Measurements from ENCODE around the gene BMP8A.
"Not testable (repeated sequence)": the region's sequence is repeated elsewhere in the genome, so short reads cannot be mapped to it uniquely, and the experiment has no call there.

The BMP8A gene

GRCh38 chr1:39466413-39467107 lies 24.9 kb upstream of the BMP8A start:
- peaks cover 19% of the 10 kb centered on the region for H3K36me3 ChIP-seq (ENCODE audit: control insufficient read depth, insufficient read depth, low read length)
- DNase-seq (ENCODE audit: extremely low read depth, insufficient read length) = no peak

GRCh38 chr1:39467108-39467720 lies 24.2 kb upstream of the BMP8A start:
- H3K4me3 ChIP-seq (replicated peaks; ENCODE audit: low read depth, low read length); H3K27me3 ChIP-seq (replicated peaks; ENCODE audit: control insufficient read depth, insufficient read depth, low read length); DNase-seq (ENCODE audit: extremely low read depth, insufficient read length): not testable (repeated sequence)
- peaks cover 18% of the 10 kb centered on the region for H3K36me3 ChIP-seq (ENCODE audit: control insufficient read depth, insufficient read depth, low read length)

More at GRCh38 chr1:39466413-39467107, 24.9 kb upstream of the BMP8A start:
- no peak overlapping the region for H3K4me3 ChIP-seq (replicated peaks; ENCODE audit: low read depth, low read length)
- TF ChIP-seq CTCF (IDR thresholded peaks at IDR 0.05; ENCODE audit: insufficient read depth, low read length, poor library complexity, severe bottlenecking) = no peak
- no peaks in the 10 kb centered on the region for H3K27me3 ChIP-seq (replicated peaks; ENCODE audit: control insufficient read depth, insufficient read depth, low read length)

GRCh38 chr1:39469150-39469549 lies 22.3 kb upstream of the BMP8A start:
- Histone ChIP-seq H3K27me3 (replicated peaks; ENCODE audit: control insufficient read depth, insufficient read depth, low read length) (no peaks in the 10 kb centered on the region), H3K36me3 (ENCODE audit: control insufficient read depth, insufficient read depth, low read length) (peaks cover 10% of the 10 kb centered on the region), H3K4me3 (replicated peaks; ENCODE audit: low read depth, low read length) (no peak overlapping the region)
- no peak for DNase-seq (ENCODE audit: extremely low read depth, insufficient read length)
- TF ChIP-seq CTCF (IDR thresholded peaks at IDR 0.05; ENCODE audit: insufficient read depth, low read length, poor library complexity, severe bottlenecking) = no peak

- no peak for DNase-seq (ENCODE audit: extremely low read depth, insufficient read length)
- peaks cover 10% of the 10 kb centered on the region for H3K36me3 ChIP-seq (ENCODE audit: control insufficient read depth, insufficient read depth, low read length)
Observed at GRCh38 chr1:39470040-39470439, 21.4 kb upstream of the BMP8A start.

GRCh38 chr1:39472826-39473225 lies 18.6 kb upstream of the BMP8A start:
- DNase-seq (ENCODE audit: extremely low read depth, insufficient read length) = no peak
- Histone ChIP-seq H3K27me3 (replicated peaks; ENCODE audit: control insufficient read depth, insufficient read depth, low read length) (no peaks in the 10 kb centered on the region), H3K4me3 (replicated peaks; ENCODE audit: low read depth, low read length) (no peak overlapping the region), H3K36me3 (ENCODE audit: control insufficient read depth, insufficient read depth, low read length) (peaks cover 4% of the 10 kb centered on the region)
- TF ChIP-seq CTCF (IDR thresholded peaks at IDR 0.05; ENCODE audit: insufficient read depth, low read length, poor library complexity, severe bottlenecking) = no peak

More at GRCh38 chr1:39470040-39470439, 21.4 kb upstream of the BMP8A start:
- H3K4me3 ChIP-seq (replicated peaks; ENCODE audit: low read depth, low read length) = no peak overlapping the region
- no peak for TF ChIP-seq CTCF (IDR thresholded peaks at IDR 0.05; ENCODE audit: insufficient read depth, low read length, poor library complexity, severe bottlenecking)
- H3K27me3 ChIP-seq (replicated peaks; ENCODE audit: control insufficient read depth, insufficient read depth, low read length) = no peaks in the 10 kb centered on the region

GRCh38 chr1:39473324-39473723 lies 18.1 kb upstream of the BMP8A start:
- DNase-seq (ENCODE audit: extremely low read depth, insufficient read length) = no peak
- H3K27me3 ChIP-seq (replicated peaks; ENCODE audit: control insufficient read depth, insufficient read depth, low read length) = no peaks in the 10 kb centered on the region
- peaks cover 4% of the 10 kb centered on the region for H3K36me3 ChIP-seq (ENCODE audit: control insufficient read depth, insufficient read depth, low read length)
- TF ChIP-seq CTCF (IDR thresholded peaks at IDR 0.05; ENCODE audit: insufficient read depth, low read length, poor library complexity, severe bottlenecking) = no peak
- no peak overlapping the region for H3K4me3 ChIP-seq (replicated peaks; ENCODE audit: low read depth, low read length)
